ENCODE data around the gene ACAA2. TPM values are rescaled to one million over a fixed set of nuclear protein-coding genes. Genes with fewer than 3 reads are reported as not detected.

Gene ACAA2
- total RNA-seq, 1 experiment from 2014 or later, result 18.2 TPM

- Histone ChIP-seq H3K27me3 (ENCODE audit: insufficient read depth, low read length) (no peaks in the 10 kb centered on the region), H3K9me2 (ENCODE audit: insufficient read depth) (no peaks in the 10 kb centered on the region), H2AFZ (ENCODE audit: low read depth, low read length, poor library complexity, severe bottlenecking) (no peak overlapping the region), H3K27ac (ENCODE audit: low read depth, low read length) (no peak overlapping the region), H3K4me2 (ENCODE audit: low read length) (no peak overlapping the region), H3K9me3 (ENCODE audit: control insufficient read depth in 1 of 2, insufficient read depth in 1 of 2, low read depth in 1 of 2, low read length in 2 of 2) (no peaks in the 10 kb centered on the region), H3K79me2 (ENCODE audit: insufficient read depth, low read length) (no peaks in the 10 kb centered on the region), H3K4me3 (replicated peaks in 1 of 2; ENCODE audit: low read depth in 1 of 2, low read length in 2 of 2) (no peak overlapping the region), H3K4me1 (ENCODE audit: control insufficient read depth in 1 of 2, insufficient read depth in 2 of 2, low read length in 2 of 2) (no peaks in the 10 kb centered on the region), H3K36me3 (ENCODE audit: control insufficient read depth in 1 of 2, insufficient read depth in 2 of 2, low read length in 2 of 2) (no peaks in the 10 kb centered on the region), H3K9ac (ENCODE audit: low read length) (no peak overlapping the region), H4K20me1 (ENCODE audit: insufficient read depth) (no peaks in the 10 kb centered on the region)
- TF ChIP-seq FOSL1 (IDR thresholded peaks at IDR 0.05; ENCODE audit: low read depth), result no peak
- TF ChIP-seq REST (IDR thresholded peaks at IDR 0.05; ENCODE audit: low read depth), result no peak
- no peak for TF ChIP-seq SP1 (IDR thresholded peaks at IDR 0.05; ENCODE audit: low read depth)
- TF ChIP-seq ELF1 (IDR thresholded peaks at IDR 0.05; ENCODE audit: borderline replicate concordance, low read depth), result no peak
- TF ChIP-seq EZH2phosphoT487 (IDR thresholded peaks at IDR 0.05; ENCODE audit: borderline replicate concordance), result no peak
- TF ChIP-seq ZNF274 (IDR thresholded peaks at IDR 0.05; ENCODE audit: low read depth, low read length), result no peak
- no peak for TF ChIP-seq POLR2A (IDR thresholded peaks at IDR 0.05; ENCODE audit: borderline replicate concordance, extremely low read depth, insufficient read depth, insufficient read length)
- TF ChIP-seq TCF7L2 (IDR thresholded peaks at IDR 0.05; ENCODE audit: borderline replicate concordance, extremely low read depth, insufficient read depth, insufficient read length), result no peak
- TF ChIP-seq CEBPB (IDR thresholded peaks at IDR 0.05; ENCODE audit: low read depth), result no peak
- no peak for TF ChIP-seq JUND (IDR thresholded peaks at IDR 0.05)
- no peak for TF ChIP-seq EGR1 (IDR thresholded peaks at IDR 0.05; ENCODE audit: low read depth)
- no peak for TF ChIP-seq CBX3 (IDR thresholded peaks at IDR 0.05; ENCODE audit: low read depth)
- BruUV-seq (replicated peaks), result no TSS peak
- POLR2A ChIA-PET, result no interaction called here
- DNase-seq (ENCODE audit: low read depth, low spot score), result no peak
- intact Hi-C loops (cut with micrococcal nuclease), result no loop called here
- CTCF ChIA-PET, result no interaction called here
- RAD21 ChIA-PET (ENCODE audit: low non-redundant PET in 1 of 2, low total read pairs in 2 of 2, uncharacterized antibody in 2 of 2, unreplicated experiment in 2 of 2), result no interaction called here
- ATAC-seq, result no peak
These were observed 15.3 kb downstream of the ACAA2 start for GRCh38 chr18:49798001-49798400.
